ENCODE measurements around the gene LAMA3.

Gene LAMA3

GRCh38 chr18:23689031-23689615 lies at the start of gene LAMA3:
LAMA3 (plus strand) TSS chr18:23689453; CDS start chr18:23689684, 231 bp downstream.
- peak; percentile 66 to 86 for DNase-seq (ENCODE audit: low read depth in 1 of 2, low spot score in 1 of 2)
- in situ Hi-C loops (cut with HindIII; ENCODE audit: low pct_unique_long_range_greater_than_20kb, low sequenced_read_pairs), result no loop called here
- no peak for TF ChIP-seq JUND (IDR thresholded peaks at IDR 0.05; ENCODE audit: low read depth)

GRCh38 chr18:23640052-23640451 lies 49.2 kb upstream of the LAMA3 start:
- in situ Hi-C loops (cut with HindIII; ENCODE audit: low pct_unique_long_range_greater_than_20kb, low sequenced_read_pairs), result no loop called here
- no peak for DNase-seq (ENCODE audit: low read depth in 1 of 2, low spot score in 1 of 2)
- no peak for TF ChIP-seq JUND (IDR thresholded peaks at IDR 0.05; ENCODE audit: low read depth)

GRCh38 chr18:23641143-23641720 lies 48.0 kb upstream of the LAMA3 start:
- in situ Hi-C loops (cut with HindIII; ENCODE audit: low pct_unique_long_range_greater_than_20kb, low sequenced_read_pairs), result no loop called here
- DNase-seq (ENCODE audit: low read depth in 1 of 2, low spot score in 1 of 2), result no peak
- no peak for TF ChIP-seq JUND (IDR thresholded peaks at IDR 0.05; ENCODE audit: low read depth)

GRCh38 chr18:23641937-23642666 lies 47.2 kb upstream of the LAMA3 start:
- in situ Hi-C loops (cut with HindIII; ENCODE audit: low pct_unique_long_range_greater_than_20kb, low sequenced_read_pairs), result no loop called here
- TF ChIP-seq JUND (IDR thresholded peaks at IDR 0.05; ENCODE audit: low read depth), result no peak
- no peak for DNase-seq (ENCODE audit: low read depth in 1 of 2, low spot score in 1 of 2)

GRCh38 chr18:23643815-23644490 lies 45.3 kb upstream of the LAMA3 start:
- TF ChIP-seq JUND (IDR thresholded peaks at IDR 0.05; ENCODE audit: low read depth), result no peak
- no peak for DNase-seq (ENCODE audit: low read depth in 1 of 2, low spot score in 1 of 2)
- in situ Hi-C loops (cut with HindIII; ENCODE audit: low pct_unique_long_range_greater_than_20kb, low sequenced_read_pairs), result no loop called here

- no peak for TF ChIP-seq JUND (IDR thresholded peaks at IDR 0.05; ENCODE audit: low read depth)
- in situ Hi-C loops (cut with HindIII; ENCODE audit: low pct_unique_long_range_greater_than_20kb, low sequenced_read_pairs), result no loop called here
- no peak for DNase-seq (ENCODE audit: low read depth in 1 of 2, low spot score in 1 of 2)
Measured at GRCh38 chr18:23645568-23646175, 43.6 kb upstream of the LAMA3 start.

DNA sequence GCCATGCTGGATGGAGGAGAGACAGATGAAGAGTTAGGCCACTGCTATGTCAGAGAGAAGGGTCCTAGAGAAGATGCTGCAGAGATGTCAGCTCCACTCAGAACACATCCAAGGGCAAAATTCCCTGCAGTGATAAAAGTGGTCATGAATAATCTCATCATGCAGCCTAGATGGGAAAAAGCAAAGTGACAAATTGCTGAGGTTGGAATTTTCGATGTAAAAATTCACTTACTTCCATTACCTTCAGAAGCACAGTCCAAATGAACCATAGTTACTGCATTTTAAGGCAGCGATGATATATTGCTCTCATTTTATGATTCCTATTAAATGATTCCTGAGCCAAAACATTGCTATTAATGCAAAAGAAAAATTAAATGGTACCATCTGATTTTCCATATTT lies 43.0 kb upstream of the LAMA3 start:
- no peak for TF ChIP-seq JUND (IDR thresholded peaks at IDR 0.05; ENCODE audit: low read depth)
- no peak for DNase-seq (ENCODE audit: low read depth in 1 of 2, low spot score in 1 of 2)
- in situ Hi-C loops (cut with HindIII; ENCODE audit: low pct_unique_long_range_greater_than_20kb, low sequenced_read_pairs), result no loop called here

- no peak for TF ChIP-seq JUND (IDR thresholded peaks at IDR 0.05; ENCODE audit: low read depth)
- in situ Hi-C loops (cut with HindIII; ENCODE audit: low pct_unique_long_range_greater_than_20kb, low sequenced_read_pairs), result no loop called here
- no peak for DNase-seq (ENCODE audit: low read depth in 1 of 2, low spot score in 1 of 2)
Measured at GRCh38 chr18:23648456-23648855, 40.8 kb upstream of the LAMA3 start.

GRCh38 chr18:23648940-23649607 lies 40.2 kb upstream of the LAMA3 start:
- in situ Hi-C loops (cut with HindIII; ENCODE audit: low pct_unique_long_range_greater_than_20kb, low sequenced_read_pairs), result no loop called here
- no peak for TF ChIP-seq JUND (IDR thresholded peaks at IDR 0.05; ENCODE audit: low read depth)
- no peak for DNase-seq (ENCODE audit: low read depth in 1 of 2, low spot score in 1 of 2)

- in situ Hi-C loops (cut with HindIII; ENCODE audit: low pct_unique_long_range_greater_than_20kb, low sequenced_read_pairs), result no loop called here
- no peak for TF ChIP-seq JUND (IDR thresholded peaks at IDR 0.05; ENCODE audit: low read depth)
- no peak for DNase-seq (ENCODE audit: low read depth in 1 of 2, low spot score in 1 of 2)
Measured at GRCh38 chr18:23650968-23651927, 38.0 kb upstream of the LAMA3 start.

GRCh38 chr18:23652232-23652631 lies 37.0 kb upstream of the LAMA3 start:
- in situ Hi-C loops (cut with HindIII; ENCODE audit: low pct_unique_long_range_greater_than_20kb, low sequenced_read_pairs), result no loop called here
- no peak for TF ChIP-seq JUND (IDR thresholded peaks at IDR 0.05; ENCODE audit: low read depth)
- DNase-seq (ENCODE audit: low read depth in 1 of 2, low spot score in 1 of 2), result no peak

Data from T47D (cell line).